ENCODE results near the gene UBP1. TPM values are rescaled to one million over a fixed set of nuclear protein-coding genes. Genes with fewer than 3 reads are reported as not detected.
"Not testable (repeated sequence)": the region's sequence is repeated elsewhere in the genome, so short reads cannot be mapped to it uniquely, and the experiment has no call there.

Gene UBP1
- total RNA-seq, 1 experiment from 2014 or later, result 40.9 TPM

GRCh38 chr3:33425453-33425852 lies 14.8 kb downstream of the UBP1 start:
- Histone ChIP-seq H3K4me3 (no peak overlapping the region), H3K9me3 (replicated peaks) (no peaks in the 10 kb centered on the region), H3K4me1 (no peaks in the 10 kb centered on the region; the same call in 1 of the 2 replicates), H3K36me3 (peaks cover 7% of the 10 kb centered on the region; the same call in 1 of the 2 replicates), H3K27me3 (no peaks in the 10 kb centered on the region), H3K27ac (no peak overlapping the region)
- no peak for DNase-seq

GRCh38 chr3:33424606-33425452 lies 15.4 kb downstream of the UBP1 start:
- Histone ChIP-seq H3K27ac (no peak overlapping the region), H3K4me1 (no peaks in the 10 kb centered on the region; the same call in 1 of the 2 replicates), H3K36me3 (peaks cover 7% of the 10 kb centered on the region; the same call in 1 of the 2 replicates), H3K4me3 (no peak overlapping the region), H3K27me3 (no peaks in the 10 kb centered on the region), H3K9me3 (replicated peaks) (no peaks in the 10 kb centered on the region)
- no peak for DNase-seq

GRCh38 chr3:33420966-33421365 lies 19.2 kb downstream of the UBP1 start:
- H3K36me3 ChIP-seq, result peaks cover 9% of the 10 kb centered on the region; the same call in 1 of the 2 replicates
- H3K27ac ChIP-seq, result no peak overlapping the region
- DNase-seq, result no peak
- H3K9me3 ChIP-seq (replicated peaks), result no peaks in the 10 kb centered on the region
- H3K4me3 ChIP-seq, result no peak overlapping the region
- H3K27me3 ChIP-seq, result no peaks in the 10 kb centered on the region
- no peaks in the 10 kb centered on the region for H3K4me1 ChIP-seq

- DNase-seq, result no peak
- no peaks in the 10 kb centered on the region for H3K4me1 ChIP-seq
- H3K4me3 ChIP-seq, result no peak overlapping the region
- H3K9me3 ChIP-seq (replicated peaks), result no peaks in the 10 kb centered on the region
- H3K27me3 ChIP-seq, result no peaks in the 10 kb centered on the region
- no peak overlapping the region for H3K27ac ChIP-seq
- H3K36me3 ChIP-seq, result peaks cover 9% of the 10 kb centered on the region; the same call in 1 of the 2 replicates
Measured at GRCh38 chr3:33419948-33420347, 20.3 kb downstream of the UBP1 start.

GRCh38 chr3:33417066-33417673 lies 23.0 kb downstream of the UBP1 start:
- Histone ChIP-seq H3K27ac (no peak overlapping the region), H3K27me3 (no peaks in the 10 kb centered on the region), H3K4me1 (no peaks in the 10 kb centered on the region), H3K4me3 (no peak overlapping the region), H3K36me3 (peaks cover 6% of the 10 kb centered on the region; the same call in 1 of the 2 replicates), H3K9me3 (replicated peaks) (no peaks in the 10 kb centered on the region)
- no peak for DNase-seq

GRCh38 chr3:33410816-33411215 lies 29.4 kb downstream of the UBP1 start:
- not testable (repeated sequence) for H3K27ac ChIP-seq; H3K4me1 ChIP-seq; DNase-seq; H3K4me3 ChIP-seq; H3K9me3 ChIP-seq (replicated peaks); H3K27me3 ChIP-seq
- H3K36me3 ChIP-seq, result peaks cover 13% of the 10 kb centered on the region

- Histone ChIP-seq H3K36me3 (peaks cover 17% of the 10 kb centered on the region), H3K27ac (no peak overlapping the region)
- DNase-seq, result no peak
Measured at GRCh38 chr3:33403756-33404155, 36.4 kb downstream of the UBP1 start.

GRCh38 chr3:33402936-33403335 lies 37.3 kb downstream of the UBP1 start:
- no peaks in the 10 kb centered on the region for H3K4me1 ChIP-seq
- no peaks in the 10 kb centered on the region for H3K27me3 ChIP-seq
- DNase-seq, result no peak
- no peaks in the 10 kb centered on the region for H3K9me3 ChIP-seq (replicated peaks)
- H3K4me3 ChIP-seq, result no peak overlapping the region
- no peak overlapping the region for H3K27ac ChIP-seq
- peaks cover 15% of the 10 kb centered on the region; the same call in 1 of the 2 replicates for H3K36me3 ChIP-seq

More at GRCh38 chr3:33403756-33404155, 36.4 kb downstream of the UBP1 start:
- Histone ChIP-seq H3K27me3 (no peaks in the 10 kb centered on the region), H3K4me3 (no peak overlapping the region), H3K4me1 (no peaks in the 10 kb centered on the region), H3K9me3 (replicated peaks) (no peaks in the 10 kb centered on the region)

- no peaks in the 10 kb centered on the region for H3K27me3 ChIP-seq
- no peak overlapping the region for H3K4me3 ChIP-seq
- no peaks in the 10 kb centered on the region for H3K9me3 ChIP-seq (replicated peaks)
- no peak overlapping the region for H3K27ac ChIP-seq
- no peak for DNase-seq
- H3K4me1 ChIP-seq, result no peaks in the 10 kb centered on the region
- peaks cover 15% of the 10 kb centered on the region; the same call in 1 of the 2 replicates for H3K36me3 ChIP-seq
Measured at GRCh38 chr3:33401781-33402180, 38.4 kb downstream of the UBP1 start.

GRCh38 chr3:33398410-33398809 lies 41.8 kb downstream of the UBP1 start:
- Histone ChIP-seq H3K36me3 (peaks cover 18% of the 10 kb centered on the region), H3K27me3 (no peaks in the 10 kb centered on the region), H3K27ac (no peak overlapping the region)

GRCh38 chr3:33395900-33396299 lies 44.3 kb downstream of the UBP1 start:
- peaks cover 13% of the 10 kb centered on the region for H3K36me3 ChIP-seq
- H3K9me3 ChIP-seq (replicated peaks), result no peaks in the 10 kb centered on the region
- no peaks in the 10 kb centered on the region for H3K27me3 ChIP-seq
- no peak overlapping the region for H3K27ac ChIP-seq
- DNase-seq, result no peak
- H3K4me1 ChIP-seq, result no peaks in the 10 kb centered on the region
- no peak overlapping the region for H3K4me3 ChIP-seq

More at GRCh38 chr3:33398410-33398809, 41.8 kb downstream of the UBP1 start:
- Histone ChIP-seq H3K4me3 (no peak overlapping the region), H3K9me3 (replicated peaks) (no peaks in the 10 kb centered on the region), H3K4me1 (no peaks in the 10 kb centered on the region)
- no peak for DNase-seq

- H3K27ac ChIP-seq, result no peak overlapping the region
- no peaks in the 10 kb centered on the region for H3K27me3 ChIP-seq
- no peaks in the 10 kb centered on the region for H3K9me3 ChIP-seq (replicated peaks)
- DNase-seq, result no peak
- peaks cover 11% of the 10 kb centered on the region for H3K36me3 ChIP-seq
- H3K4me1 ChIP-seq, result no peaks in the 10 kb centered on the region
- H3K4me3 ChIP-seq, result no peak overlapping the region
Measured at GRCh38 chr3:33394403-33395054, 45.7 kb downstream of the UBP1 start.

GRCh38 chr3:33392703-33393125 lies 47.5 kb downstream of the UBP1 start:
- Histone ChIP-seq H3K36me3 (peaks cover 10% of the 10 kb centered on the region), H3K4me3 (no peak overlapping the region), H3K4me1 (no peaks in the 10 kb centered on the region), H3K9me3 (replicated peaks) (no peaks in the 10 kb centered on the region), H3K27ac (no peak overlapping the region), H3K27me3 (no peaks in the 10 kb centered on the region)
- DNase-seq, result no peak

- H3K4me1 ChIP-seq, result no peaks in the 10 kb centered on the region
- no peak for DNase-seq
- no peaks in the 10 kb centered on the region for H3K27me3 ChIP-seq
- H3K4me3 ChIP-seq, result no peak overlapping the region
- peaks cover 8% of the 10 kb centered on the region for H3K36me3 ChIP-seq
- no peak overlapping the region for H3K27ac ChIP-seq
- no peaks in the 10 kb centered on the region for H3K9me3 ChIP-seq (replicated peaks)
Measured at GRCh38 chr3:33392144-33392543, 48.1 kb downstream of the UBP1 start.

Measured in SJCRH30 (cell line).